ENCODE data around the gene ZFTA.

- TF ChIP-seq POLR2AphosphoS5 (IDR thresholded peaks at IDR 0.05), result no peak
- TF ChIP-seq TAF1 (IDR thresholded peaks at IDR 0.05; ENCODE audit: low read depth), result no peak
- TF ChIP-seq CTCF (IDR thresholded peaks at IDR 0.05; ENCODE audit: poor library complexity, severe bottlenecking), result peak; percentile 75
- TF ChIP-seq, protein P1, sequence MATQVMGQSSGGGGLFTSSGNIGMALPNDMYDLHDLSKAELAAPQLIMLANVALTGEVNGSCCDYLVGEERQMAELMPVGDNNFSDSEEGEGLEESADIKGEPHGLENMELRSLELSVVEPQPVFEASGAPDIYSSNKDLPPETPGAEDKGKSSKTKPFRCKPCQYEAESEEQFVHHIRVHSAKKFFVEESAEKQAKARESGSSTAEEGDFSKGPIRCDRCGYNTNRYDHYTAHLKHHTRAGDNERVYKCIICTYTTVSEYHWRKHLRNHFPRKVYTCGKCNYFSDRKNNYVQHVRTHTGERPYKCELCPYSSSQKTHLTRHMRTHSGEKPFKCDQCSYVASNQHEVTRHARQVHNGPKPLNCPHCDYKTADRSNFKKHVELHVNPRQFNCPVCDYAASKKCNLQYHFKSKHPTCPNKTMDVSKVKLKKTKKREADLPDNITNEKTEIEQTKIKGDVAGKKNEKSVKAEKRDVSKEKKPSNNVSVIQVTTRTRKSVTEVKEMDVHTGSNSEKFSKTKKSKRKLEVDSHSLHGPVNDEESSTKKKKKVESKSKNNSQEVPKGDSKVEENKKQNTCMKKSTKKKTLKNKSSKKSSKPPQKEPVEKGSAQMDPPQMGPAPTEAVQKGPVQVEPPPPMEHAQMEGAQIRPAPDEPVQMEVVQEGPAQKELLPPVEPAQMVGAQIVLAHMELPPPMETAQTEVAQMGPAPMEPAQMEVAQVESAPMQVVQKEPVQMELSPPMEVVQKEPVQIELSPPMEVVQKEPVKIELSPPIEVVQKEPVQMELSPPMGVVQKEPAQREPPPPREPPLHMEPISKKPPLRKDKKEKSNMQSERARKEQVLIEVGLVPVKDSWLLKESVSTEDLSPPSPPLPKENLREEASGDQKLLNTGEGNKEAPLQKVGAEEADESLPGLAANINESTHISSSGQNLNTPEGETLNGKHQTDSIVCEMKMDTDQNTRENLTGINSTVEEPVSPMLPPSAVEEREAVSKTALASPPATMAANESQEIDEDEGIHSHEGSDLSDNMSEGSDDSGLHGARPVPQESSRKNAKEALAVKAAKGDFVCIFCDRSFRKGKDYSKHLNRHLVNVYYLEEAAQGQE (IDR thresholded peaks at IDR 0.05; ENCODE audit: borderline replicate concordance), result no peak
Observed at GRCh38 chr11:63738720-63739360, 29.7 kb downstream of the ZFTA start.
